Activated naive CD4-positive, alpha-beta T cell treated with anti-CD3 and anti-CD28 coated beads for 36 hours (primary cell): ENCODE measurements around the gene PROKR1. TPM values are rescaled to one million over a fixed set of nuclear protein-coding genes. Genes with fewer than 3 reads are reported as not detected.
A peak's percentile ranks its signal among the peaks of the same experiment; 100 is the strongest.
"Not testable (repeated sequence)": the region's sequence is repeated elsewhere in the genome, so short reads cannot be mapped to it uniquely, and the experiment has no call there.

ENCODE experiments used
- CTCF ChIA-PET: fragments of 350-600 bp; sonication (Branson Sonifier 250); formaldehyde crosslinking; loops from one replicate; lab custom pipeline; 2021; ENCODE audit warnings: antibody characterized with exemption; lab: Charles Lee
- DNase-seq: peaks from one replicate; pipeline ENCODE4 v3.0.0-alpha.2; 2020
- H3K27ac Mint-ChIP-seq: one replicate; pipeline ENCODE4 v1.8.0; 2021; ENCODE audit warnings: mild to moderate bottlenecking, mixed read lengths
- H3K27me3 Mint-ChIP-seq: one replicate; pipeline ENCODE4 v1.8.0; 2021; ENCODE audit warnings: low read depth, mixed read lengths
- H3K36me3 Mint-ChIP-seq: one replicate; pipeline ENCODE4 v1.8.0; 2021; ENCODE audit warnings: low read depth, mixed read lengths
- H3K4me1 Mint-ChIP-seq: one replicate; pipeline ENCODE4 v1.8.0; 2021; ENCODE audit warnings: low read depth, mixed read lengths
- H3K4me3 Mint-ChIP-seq: one replicate; pipeline ENCODE4 v1.8.0; 2021; ENCODE audit warnings: mild to moderate bottlenecking, moderate library complexity, mixed read lengths
- H3K9me3 Mint-ChIP-seq: one replicate; pipeline ENCODE4 v1.8.0; 2021; ENCODE audit warnings: mixed read lengths
- intact Hi-C: fragments of 100-400 bp; cut with micrococcal nuclease; formaldehyde crosslinking; loops from one replicate; pipeline ENCODE4 v1.15.1; 2023
- total RNA-seq, 2 experiments: library from RNA; stranded (reverse); gene quantifications; one replicate each; pipeline ENCODE4 v1.2.3, GENCODE V29; 2021

The PROKR1 gene
- total RNA-seq, 2 experiments from 2014 or later = not detected

DNA sequence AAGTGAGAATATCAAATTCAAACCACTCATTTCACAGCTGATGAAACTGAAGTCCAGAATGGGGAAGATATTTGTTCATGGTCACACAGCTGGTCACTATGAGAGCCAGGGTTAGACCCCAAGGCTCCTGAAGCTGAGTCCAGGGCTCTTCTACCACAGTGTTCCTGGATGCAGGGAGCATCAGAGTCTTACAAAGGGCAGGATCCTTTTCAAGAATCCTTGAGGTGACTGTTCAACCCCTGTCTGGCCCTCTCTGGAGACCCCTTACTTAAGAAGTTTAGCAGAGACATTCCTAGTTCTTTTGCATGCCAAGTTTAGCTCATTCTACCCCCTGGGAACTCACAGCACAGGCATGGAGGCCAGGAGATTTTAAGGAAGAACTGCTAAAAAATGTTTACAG is 15.7 kb downstream of the PROKR1 start:
- Mint-ChIP-seq H3K4me1 (peaks cover 28% of the 10 kb centered on the region), H3K36me3 (no peaks in the 10 kb centered on the region), H3K4me3 (no peak overlapping the region), H3K9me3 (no peaks in the 10 kb centered on the region), H3K27ac (no peak overlapping the region), H3K27me3 (peaks cover 19% of the 10 kb centered on the region)
- CTCF ChIA-PET = interaction anchor here (1.8 kb wide), 1 partner anchor 64 kb away, joined by 6 read pairs; no protein-coding TSS in a partner anchor
- intact Hi-C loops = no loop called here
- no peak for DNase-seq

- CTCF ChIA-PET = interaction anchor here (0.9 kb wide), 1 partner anchor 198 kb away, joined by 3 read pairs; no protein-coding TSS in a partner anchor
- H3K9me3 Mint-ChIP-seq = no peaks in the 10 kb centered on the region
- intact Hi-C loops = no loop called here
- H3K27ac Mint-ChIP-seq = no peak overlapping the region
- DNase-seq = no peak
- H3K36me3 Mint-ChIP-seq = no peaks in the 10 kb centered on the region
- peaks cover 18% of the 10 kb centered on the region for H3K4me1 Mint-ChIP-seq
- H3K27me3 Mint-ChIP-seq = peaks cover 25% of the 10 kb centered on the region
- H3K4me3 Mint-ChIP-seq = no peak overlapping the region
Measured at GRCh38 chr2:68660658-68661057, 17.3 kb downstream of the PROKR1 start.

DNA sequence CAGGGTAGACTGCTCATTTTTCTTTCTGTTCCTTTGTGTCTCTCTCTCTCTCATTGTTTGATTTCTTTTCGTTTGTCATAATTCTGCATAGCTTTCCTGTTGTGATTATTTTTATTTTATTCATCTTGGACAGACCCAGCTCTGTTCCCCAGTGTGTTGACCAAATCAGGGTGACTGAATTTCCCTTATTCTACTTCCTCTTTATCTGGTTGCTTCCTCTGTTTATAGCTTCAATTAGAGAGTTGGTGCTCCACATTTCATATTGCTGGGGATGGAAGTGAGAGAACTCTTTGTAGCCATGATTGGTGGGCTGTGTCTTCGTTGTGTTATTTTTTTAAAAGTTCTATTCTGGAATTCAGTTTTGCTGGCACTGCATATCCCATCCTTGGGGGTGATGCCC is 19.1 kb downstream of the PROKR1 start:
- H3K27ac Mint-ChIP-seq = no peak overlapping the region
- CTCF ChIA-PET = interaction anchor here (0.9 to 1.3 kb wide), 2 partner anchors 27 to 67 kb away, joined by 3 read pairs; no protein-coding TSS in a partner anchor
- peaks cover 19% of the 10 kb centered on the region for H3K27me3 Mint-ChIP-seq
- no peak for DNase-seq
- no peaks in the 10 kb centered on the region for H3K9me3 Mint-ChIP-seq
- H3K4me1 Mint-ChIP-seq = peaks cover 18% of the 10 kb centered on the region
- H3K36me3 Mint-ChIP-seq = no peaks in the 10 kb centered on the region
- no peak overlapping the region for H3K4me3 Mint-ChIP-seq
- intact Hi-C loops = loop anchor here (2.0 kb wide), 1 partner anchor 54 kb away; no protein-coding TSS in a partner anchor

GRCh38 chr2:68663371-68664156 is 20.2 kb downstream of the PROKR1 start:
- no peaks in the 10 kb centered on the region for H3K9me3 Mint-ChIP-seq
- no peaks in the 10 kb centered on the region for H3K36me3 Mint-ChIP-seq
- CTCF ChIA-PET = interaction anchor here (0.9 to 1.3 kb wide), 2 partner anchors 26 to 68 kb away, joined by 3 read pairs; no protein-coding TSS in a partner anchor
- H3K27ac Mint-ChIP-seq = no peak overlapping the region
- H3K4me3 Mint-ChIP-seq = no peak overlapping the region
- intact Hi-C loops = loop anchor here (1.0 to 2.0 kb wide), 2 partner anchors 10 to 53 kb away; no protein-coding TSS in a partner anchor
- peaks cover 13% of the 10 kb centered on the region for H3K27me3 Mint-ChIP-seq
- H3K4me1 Mint-ChIP-seq = peaks cover 18% of the 10 kb centered on the region
- DNase-seq = peak; percentile 50

GRCh38 chr2:68667371-68667770 is 24.0 kb downstream of the PROKR1 start:
- Mint-ChIP-seq H3K9me3 (no peaks in the 10 kb centered on the region), H3K27me3 (peaks cover 12% of the 10 kb centered on the region), H3K36me3 (no peaks in the 10 kb centered on the region), H3K4me3 (no peak overlapping the region), H3K27ac (no peak overlapping the region), H3K4me1 (peaks cover 14% of the 10 kb centered on the region)
- intact Hi-C loops = no loop called here
- CTCF ChIA-PET = interaction anchor here (0.6 kb wide), 1 partner anchor 467 kb away, joined by 3 read pairs; no protein-coding TSS in a partner anchor
- no peak for DNase-seq

- Mint-ChIP-seq H3K36me3 (no peaks in the 10 kb centered on the region), H3K9me3 (no peaks in the 10 kb centered on the region), H3K27me3 (peaks cover 7% of the 10 kb centered on the region), H3K4me3 (no peak overlapping the region), H3K27ac (no peak overlapping the region), H3K4me1 (no peaks in the 10 kb centered on the region)
- no peak for DNase-seq
- CTCF ChIA-PET = interaction anchor here (0.9 to 2.0 kb wide), 2 partner anchors 30 to 206 kb away, joined by 4 to 6 read pairs; no protein-coding TSS in a partner anchor
- intact Hi-C loops = no loop called here
Measured at GRCh38 chr2:68669651-68670050, 26.3 kb downstream of the PROKR1 start.

GRCh38 chr2:68671961-68672360 is 28.6 kb downstream of the PROKR1 start:
- Mint-ChIP-seq H3K27me3 (peaks cover 6% of the 10 kb centered on the region), H3K27ac (no peak overlapping the region), H3K36me3 (no peaks in the 10 kb centered on the region), H3K4me3 (no peak overlapping the region), H3K4me1 (no peaks in the 10 kb centered on the region), H3K9me3 (peaks cover 12% of the 10 kb centered on the region)
- DNase-seq = no peak
- CTCF ChIA-PET = no interaction called here
- intact Hi-C loops = no loop called here

DNA sequence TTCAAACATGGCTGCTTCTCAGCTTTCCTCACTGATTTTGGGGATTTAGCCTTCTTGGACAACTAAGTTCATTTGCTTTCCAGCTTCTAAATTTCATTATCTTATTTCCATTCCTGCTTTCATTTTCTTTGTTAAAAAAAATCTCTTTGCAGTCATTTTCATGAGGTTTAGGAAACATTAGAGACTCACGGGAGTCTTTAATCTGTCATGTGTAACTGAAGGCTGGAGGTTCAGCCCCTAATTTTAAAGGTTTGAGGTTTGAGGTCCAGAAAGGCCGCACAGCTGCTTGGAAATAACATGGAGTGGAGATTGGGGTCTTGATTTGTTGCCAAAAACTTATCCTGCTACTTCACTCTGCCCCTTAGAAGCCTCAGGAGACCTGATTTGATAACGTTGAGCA is 30.3 kb downstream of the PROKR1 start:
- no peak overlapping the region for H3K4me3 Mint-ChIP-seq
- peaks cover 12% of the 10 kb centered on the region for H3K9me3 Mint-ChIP-seq
- no peak for DNase-seq
- peaks cover 6% of the 10 kb centered on the region for H3K27me3 Mint-ChIP-seq
- H3K36me3 Mint-ChIP-seq = no peaks in the 10 kb centered on the region
- CTCF ChIA-PET = interaction anchor here (1.3 kb wide), 1 partner anchor 36 kb away, joined by 4 read pairs; no protein-coding TSS in a partner anchor
- no peak overlapping the region for H3K27ac Mint-ChIP-seq
- intact Hi-C loops = no loop called here
- no peaks in the 10 kb centered on the region for H3K4me1 Mint-ChIP-seq

GRCh38 chr2:68675470-68675869 is 32.1 kb downstream of the PROKR1 start:
- H3K27ac Mint-ChIP-seq = no peak overlapping the region
- H3K27me3 Mint-ChIP-seq = no peaks in the 10 kb centered on the region
- H3K4me3 Mint-ChIP-seq = no peak overlapping the region
- no peaks in the 10 kb centered on the region for H3K36me3 Mint-ChIP-seq
- intact Hi-C loops = no loop called here
- no peaks in the 10 kb centered on the region for H3K4me1 Mint-ChIP-seq
- H3K9me3 Mint-ChIP-seq = peaks cover 12% of the 10 kb centered on the region
- DNase-seq = no peak
- CTCF ChIA-PET = no interaction called here

GRCh38 chr2:68677837-68678236 is 34.5 kb downstream of the PROKR1 start:
- H3K4me1 Mint-ChIP-seq, H3K27me3 Mint-ChIP-seq, CTCF ChIA-PET, H3K27ac Mint-ChIP-seq, intact Hi-C loops, H3K36me3 Mint-ChIP-seq, H3K4me3 Mint-ChIP-seq, DNase-seq: not testable (repeated sequence)
- peaks cover 16% of the 10 kb centered on the region for H3K9me3 Mint-ChIP-seq

DNA sequence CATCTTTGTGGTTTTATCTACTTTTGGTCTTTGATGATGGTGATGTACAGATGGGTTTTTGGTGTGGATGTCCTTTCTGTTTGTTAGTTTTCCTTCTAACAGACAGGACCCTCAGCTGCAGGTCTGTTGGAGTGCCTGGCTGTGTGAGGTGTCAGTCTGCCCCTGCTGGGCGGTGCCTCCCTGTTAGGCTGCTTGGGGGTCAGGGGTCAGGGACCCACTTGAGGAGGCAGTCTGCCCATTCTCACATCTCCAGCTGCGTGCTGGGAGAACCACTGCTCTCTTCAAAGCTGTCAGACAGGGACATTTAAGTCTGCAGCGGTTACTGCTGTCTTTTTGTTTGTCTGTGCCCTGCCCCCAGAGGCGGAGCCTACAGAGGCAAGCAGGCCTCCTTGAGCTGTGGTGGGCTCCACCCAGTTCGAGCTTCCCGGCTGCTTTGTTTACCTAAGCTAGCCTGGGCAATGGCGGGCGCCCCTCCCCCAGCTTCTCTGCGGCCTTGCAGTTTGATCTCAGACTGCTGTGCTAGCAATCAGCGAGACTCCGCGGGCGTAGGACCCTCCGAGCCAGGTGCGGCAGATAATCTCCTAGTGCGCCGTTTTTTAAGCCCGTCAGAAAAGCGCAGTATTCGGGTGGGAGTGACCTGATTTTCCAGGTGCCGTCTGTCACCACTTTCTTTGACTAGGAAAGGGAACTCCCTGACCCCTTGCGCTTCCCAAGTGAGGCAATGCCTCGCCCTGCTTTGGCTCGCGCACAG is 36.0 kb downstream of the PROKR1 start:
- Mint-ChIP-seq H3K4me3 (peak overlapping the region; percentile 62), H3K9me3 (peaks cover 16% of the 10 kb centered on the region)
- CTCF ChIA-PET = interaction anchor here (0.6 kb wide), 1 partner anchor 205 kb away, joined by 3 read pairs; no protein-coding TSS in a partner anchor
- H3K27ac Mint-ChIP-seq, H3K4me1 Mint-ChIP-seq, H3K36me3 Mint-ChIP-seq, H3K27me3 Mint-ChIP-seq, intact Hi-C loops: not testable (repeated sequence)
- DNase-seq = peak; percentile 15

- H3K36me3 Mint-ChIP-seq, DNase-seq, intact Hi-C loops, H3K4me1 Mint-ChIP-seq, H3K27me3 Mint-ChIP-seq, H3K27ac Mint-ChIP-seq: not testable (repeated sequence)
- Mint-ChIP-seq H3K9me3 (peaks cover 15% of the 10 kb centered on the region), H3K4me3 (peak overlapping the region; percentile 62)
- CTCF ChIA-PET = interaction anchor here (0.6 kb wide), 1 partner anchor 205 kb away, joined by 3 read pairs; no protein-coding TSS in a partner anchor
Measured at GRCh38 chr2:68679917-68680267, 36.5 kb downstream of the PROKR1 start.
